OCI-LY7 (cell line): ENCODE measurements around the gene HDGF.

ENCODE experiments used
- CTCF ChIP-seq: fragments of 200-600 bp; sonication (generic); conservative IDR thresholded peaks from 2 replicates; pipeline ENCODE4 v1.5.1; 2014; ENCODE audit warnings: mild to moderate bottlenecking, antibody characterized with exemption, low read length, moderate library complexity, mixed read lengths
- EZH2phosphoT487 ChIP-seq: fragments of 200-600 bp; sonication (generic); IDR thresholded peaks from 2 replicates; pipeline ENCODE4 v1.6.1; 2018; ENCODE audit warnings: low read depth, borderline replicate concordance, mild to moderate bottlenecking, mixed run types, antibody characterized with exemption, low read length, moderate library complexity, mixed read lengths

GRCh38 chr1:156742017-156742416, 9.5 kb downstream of the HDGF start:
- TF ChIP-seq CTCF, result no peak
- TF ChIP-seq EZH2phosphoT487, result no peak
